HepG2 (cell line): ENCODE data around the gene ARL11. TPM values are rescaled to one million over a fixed set of nuclear protein-coding genes. Genes with fewer than 3 reads are reported as not detected.

Source experiments
- ATAC-seq: fragments of 200-7000 bp; cut with Tn5 transposase; 3 replicates; pipeline ENCODE4 v1.9.1; 2020; ENCODE audit warnings: mild to moderate bottlenecking, moderate library complexity
- BruUV-seq: library from RNA; stranded (reverse); fragments of 400-500 nt; replicated peaks from 2 replicates; lab custom pipeline; 2021; lab: Mats Ljungman, UMichigan
- CTCF ChIA-PET: fragments of 300-600 bp; formaldehyde crosslinking; extraction: SDS; loops from one replicate; lab custom pipeline; 2021; ENCODE audit warnings: low total read pairs, inconsistent platforms, low intra/inter-chr PET ratio; lab: Yijun Ruan, JAX
- POLR2A ChIA-PET: fragments of 350-600 bp; sonication (Branson Sonifier 250); formaldehyde crosslinking; loops from one replicate; lab custom pipeline; 2020; ENCODE audit warnings: antibody characterized with exemption, inconsistent platforms; lab: Yijun Ruan, JAX
- DNase-seq: peaks from one replicate; pipeline ENCODE4 v3.0.0-alpha.2; 2015; ENCODE audit warnings: low spot score
- FAIRE-seq: peaks from 3 replicates; lab custom pipeline; 2011; peaks lifted over from hg19 to GRCh38; lab: Jason Lieb, UNC
- H2AFZ ChIP-seq: one replicate; pipeline ENCODE4 v1.6.1; 2011; ENCODE audit warnings: low read length, inconsistent platforms
- H3K27ac ChIP-seq: fragments of 300-600 bp; 3 replicates; pipeline ENCODE4 v1.8.0; 2011; ENCODE audit warnings: mixed run types, mild to moderate bottlenecking, mixed read lengths, low read length, inconsistent platforms; ENCODE audit not compliant: insufficient read depth; ENCODE audit errors: extremely low read length
- H3K27me3 ChIP-seq, 2 experiments: fragments of 200-600 bp in 1 of 2; 2 replicates in 1 of 2; 3 replicates in 1 of 2; pipeline versions ENCODE4 v1.6.0 to v1.8.0; 2011; ENCODE audit warnings: low read length in 2 of 2, mild to moderate bottlenecking in 2 of 2, moderate library complexity in 2 of 2, inconsistent platforms in 1 of 2; ENCODE audit not compliant: insufficient read depth in 2 of 2, control insufficient read depth in 1 of 2
- H3K36me3 ChIP-seq, 2 experiments: fragments of 200-600 bp in 1 of 2; replicated peaks in 1 of 2; 2 replicates in 1 of 2; 3 replicates in 1 of 2; pipeline versions ENCODE4 v1.5.1 to v1.8.0; 2011; ENCODE audit warnings: low read length in 2 of 2, inconsistent platforms in 1 of 2; ENCODE audit not compliant: insufficient read depth in 2 of 2, control insufficient read depth in 1 of 2
- H3K4me1 ChIP-seq: 2 replicates; pipeline ENCODE4 v1.5.1; 2012; ENCODE audit warnings: low read length, inconsistent platforms; ENCODE audit not compliant: insufficient read depth
- H3K4me2 ChIP-seq: 2 replicates; pipeline ENCODE4 v1.6.0; 2011; ENCODE audit warnings: low read depth, low read length, inconsistent platforms
- H3K4me3 ChIP-seq, 3 experiments: fragments of 200-600 bp in 1 of 3; sonication (generic), shearing (Covaris generic) in 1 of 3; replicated peaks in 1 of 3; 2 replicates each; pipeline ENCODE4 v1.5.1; 2011 to 2016; ENCODE audit warnings: low read length in 3 of 3, inconsistent platforms in 2 of 3, low read depth in 2 of 3, mild to moderate bottlenecking in 2 of 3, control low read depth in 1 of 3, mixed read lengths in 1 of 3; ENCODE audit not compliant: insufficient read depth in 1 of 3
- H3K79me2 ChIP-seq: one replicate; pipeline ENCODE4 v1.6.1; 2011; ENCODE audit warnings: low read length, inconsistent platforms; ENCODE audit not compliant: insufficient read depth
- H3K9ac ChIP-seq: 2 replicates; pipeline ENCODE4 v1.6.0; 2011; ENCODE audit warnings: mild to moderate bottlenecking, low read depth, low read length, inconsistent platforms; ENCODE audit not compliant: insufficient read depth
- H3K9me3 ChIP-seq: 2 replicates; pipeline ENCODE4 v1.5.1; 2012; ENCODE audit warnings: mild to moderate bottlenecking, low read length
- H4K20me1 ChIP-seq: 2 replicates; pipeline ENCODE4 v1.6.0; 2011; ENCODE audit warnings: inconsistent platforms, mild to moderate bottlenecking, low read length, moderate library complexity; ENCODE audit not compliant: insufficient read depth
- ARID3A ChIP-seq: IDR thresholded peaks from 2 replicates; pipeline ENCODE4 v1.6.1; 2012; ENCODE audit warnings: low read depth, low read length, improper control_type of control experiment
- BCL3 ChIP-seq: sonication (generic); formaldehyde crosslinking; IDR thresholded peaks from 2 replicates; pipeline ENCODE4 v1.5.1; 2020; ENCODE audit warnings: mild to moderate bottlenecking, missing genetic modification reagents, moderate library complexity
- HMGXB4 ChIP-seq, 2 experiments: sonication (generic) in 1 of 2; formaldehyde crosslinking in 1 of 2; IDR thresholded peaks; 2 replicates each; pipeline versions ENCODE4 v1.4.0 to v1.6.1; 2018 to 2020; ENCODE audit warnings: missing genetic modification reagents in 2 of 2, borderline replicate concordance in 1 of 2, low read depth in 1 of 2, mild to moderate bottlenecking in 1 of 2, missing biosample characterization in 1 of 2
- SRSF1 ChIP-seq: fragments of 200-400 bp; formaldehyde crosslinking; optimal IDR thresholded peaks from 2 replicates; pipeline ENCODE3; 2017; ENCODE audit warnings: mild to moderate bottlenecking, low read depth, low read length, moderate library complexity
- STAG1 ChIP-seq: sonication (generic); formaldehyde crosslinking; IDR thresholded peaks from 2 replicates; pipeline ENCODE4 v1.4.0; 2020; ENCODE audit warnings: missing genetic modification reagents
- TERF1 ChIP-seq: sonication (generic); formaldehyde crosslinking; IDR thresholded peaks from 2 replicates; pipeline ENCODE4 v1.8.0; 2022; ENCODE audit warnings: mild to moderate bottlenecking, missing genetic modification reagents, moderate library complexity
- WIZ ChIP-seq: sonication (generic); formaldehyde crosslinking; IDR thresholded peaks from 2 replicates; pipeline ENCODE4 v1.5.1; 2020; ENCODE audit warnings: mild to moderate bottlenecking, missing genetic modification reagents
- ZNF230 ChIP-seq: sonication (generic); formaldehyde crosslinking; IDR thresholded peaks from 2 replicates; pipeline ENCODE4 v1.4.0; 2020; ENCODE audit warnings: mild to moderate bottlenecking, missing genetic modification reagents
- WGBS: methylation state at CpG from one replicate; pipeline ENCODE4 v1.1.6; 2017; ENCODE audit warnings: low lambda C conversion rate; 5-methylcytosine and 5-hydroxymethylcytosine counted together
- in situ Hi-C: cut with HindIII; loops from 2 replicates; pipeline ENCODE4 v1.10.0; 2017; ENCODE audit warnings: low pct_unique_long_range_greater_than_20kb; ENCODE audit not compliant: extremely low pct_ligation_motif_present
- intact Hi-C: fragments of 100-400 bp; cut with micrococcal nuclease; formaldehyde crosslinking; loops from one replicate; pipeline ENCODE4 v1.10.0; 2022; ENCODE audit not compliant: unreplicated experiment
- polyA plus RNA-seq, 8 experiments: library from polyadenylated mRNA; depleted of rRNA in 3 of 8; stranded (reverse) in 7 of 8; unstranded in 1 of 8; fragments of >200 nt; fragmentation: Illumina TruSeq in 4 of 8; extraction: Trizol in 4 of 8; gene quantifications; 2 replicates each; pipeline versions ENCODE4 v1.2.1 to v1.2.3, GENCODE V29; 2011 to 2016; ENCODE audit warnings: low read depth in 4 of 8, missing spikeins in 1 of 8, mixed read lengths in 1 of 8; ENCODE audit not compliant: insufficient read depth in 1 of 8
- total RNA-seq, 5 experiments: library from RNA; depleted of rRNA; stranded (reverse); fragments of >200 nt; fragmentation: Illumina TruSeq; extraction: Trizol; gene quantifications; 2 replicates each; pipeline ENCODE4 v1.2.3, GENCODE V29; 2016; ENCODE audit warnings: low read depth in 1 of 5

Gene ARL11
- total and polyA plus RNA-seq, 2 of the 13 experiments (the other 11 are each of a cell fraction or from before 2014, with no cell fraction given): 0.04 to 0.22 TPM

GRCh38 chr13:49615836-49616675 is 12.3 kb upstream of the ARL11 start:
- Histone ChIP-seq H3K27ac (no peak overlapping the region), H3K36me3 (no peaks in the 10 kb centered on the region), H3K4me3 (no peak overlapping the region), H3K27me3 (no peaks in the 10 kb centered on the region), H3K79me2 (no peaks in the 10 kb centered on the region), H3K4me1 (peaks cover 6% of the 10 kb centered on the region; the same call in 1 of the 2 replicates), H3K4me2 (no peak overlapping the region), H4K20me1 (no peaks in the 10 kb centered on the region), H3K9ac (no peak overlapping the region), H3K9me3 (no peaks in the 10 kb centered on the region), H2AFZ (no peak overlapping the region)
- intact Hi-C loops: no loop called here
- ChIA-PET POLR2A (no interaction called here), CTCF (no interaction called here)
- FAIRE-seq (no peak), DNase-seq (no peak), ATAC-seq (no peak)
- BruUV-seq: no TSS peak
- no peak for TF ChIP-seq SRSF1
- TF ChIP-seq BCL3: no peak
- no peak for TF ChIP-seq STAG1 (CRISPR knock-in tag)
- no peak for TF ChIP-seq TERF1 (CRISPR knock-in tag)
- TF ChIP-seq ZNF230 (CRISPR knock-in tag): no peak
- no peak for TF ChIP-seq HMGXB4 (CRISPR knock-in tag; IDR thresholded peaks at IDR 0.05; ENCODE audit: borderline replicate concordance in 1 of 2, low read depth in 1 of 2)
- no peak for TF ChIP-seq ARID3A
- TF ChIP-seq WIZ (CRISPR knock-in tag): no peak
- in situ Hi-C loops: no loop called here
- WGBS: 59% methylated on average over 8 of the region's 8 CpGs
